ENCODE data around the gene ESRP2.

The ESRP2 gene

GRCh38 chr16:68235887-68236136 lies at the start of gene ESRP2:
ESRP2 (minus strand) TSS chr16:68236127; CDS start chr16:68236045, 82 bp downstream.
- H3K36me3 ChIP-seq (ENCODE audit: control insufficient read depth, insufficient read depth, low read length) = peaks cover 23% of the 10 kb centered on the region
- peak within 1 kb of the TSS; percentile 81 for H3K9ac ChIP-seq (ENCODE audit: low read depth, low read length)
- peak within 1 kb of the TSS; percentile 91 for H3K4me3 ChIP-seq (ENCODE audit: low read depth, low read length)
- no peaks in the 10 kb centered on the region for H3K9me3 ChIP-seq (ENCODE audit: control insufficient read depth, insufficient read depth, low read length)
- H3K4me1 ChIP-seq (ENCODE audit: control insufficient read depth, insufficient read depth, low read length) = peaks cover 9% of the 10 kb centered on the region
- H3K27me3 ChIP-seq (ENCODE audit: control insufficient read depth, insufficient read depth, low read length) = peaks cover 3% of the 10 kb centered on the region

GRCh38 chr16:68285683-68286082 lies 49.8 kb upstream of the ESRP2 start:
- Histone ChIP-seq H3K4me1 (ENCODE audit: control insufficient read depth, insufficient read depth, low read length) (no peaks in the 10 kb centered on the region), H3K27me3 (ENCODE audit: control insufficient read depth, insufficient read depth, low read length) (no peaks in the 10 kb centered on the region), H3K9me3 (ENCODE audit: control insufficient read depth, insufficient read depth, low read length) (no peaks in the 10 kb centered on the region), H3K36me3 (ENCODE audit: control insufficient read depth, insufficient read depth, low read length) (peaks cover 25% of the 10 kb centered on the region), H3K4me3 (ENCODE audit: low read depth, low read length) (no peak overlapping the region), H3K9ac (ENCODE audit: low read depth, low read length) (no peak overlapping the region)

DNA sequence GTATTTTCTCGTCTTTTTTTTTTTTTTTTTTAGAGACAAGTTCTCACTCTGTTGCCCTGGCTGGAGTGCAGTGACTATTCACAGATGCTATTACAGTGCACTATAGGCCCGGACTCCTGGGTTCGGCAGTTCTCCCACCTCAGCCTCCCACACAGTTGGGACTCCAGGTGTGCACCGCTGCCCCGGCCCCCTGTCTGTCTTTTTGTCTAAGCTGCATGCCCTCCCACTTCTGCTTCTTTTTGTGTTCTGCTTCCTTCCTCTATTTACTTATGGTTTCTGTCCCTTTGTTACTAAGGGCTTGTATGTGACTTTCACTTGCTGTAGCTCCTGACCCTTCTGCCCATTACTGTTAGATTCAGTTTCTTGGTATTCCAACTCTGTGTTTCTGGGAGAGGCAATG lies 48.9 kb upstream of the ESRP2 start:
- H3K4me3 ChIP-seq (ENCODE audit: low read depth, low read length) = no peak overlapping the region
- no peaks in the 10 kb centered on the region for H3K4me1 ChIP-seq (ENCODE audit: control insufficient read depth, insufficient read depth, low read length)

GRCh38 chr16:68283801-68284598 lies 48.1 kb upstream of the ESRP2 start:
- H3K4me1 ChIP-seq (ENCODE audit: control insufficient read depth, insufficient read depth, low read length) = no peaks in the 10 kb centered on the region
- H3K9ac ChIP-seq (ENCODE audit: low read depth, low read length) = no peak overlapping the region
- no peaks in the 10 kb centered on the region for H3K27me3 ChIP-seq (ENCODE audit: control insufficient read depth, insufficient read depth, low read length)
- no peaks in the 10 kb centered on the region for H3K9me3 ChIP-seq (ENCODE audit: control insufficient read depth, insufficient read depth, low read length)
- H3K36me3 ChIP-seq (ENCODE audit: control insufficient read depth, insufficient read depth, low read length) = peaks cover 20% of the 10 kb centered on the region
- H3K4me3 ChIP-seq (ENCODE audit: low read depth, low read length) = no peak overlapping the region

More for the DNA sequence above, 48.9 kb upstream of the ESRP2 start:
- H3K27me3 ChIP-seq (ENCODE audit: control insufficient read depth, insufficient read depth, low read length) = no peaks in the 10 kb centered on the region
- no peaks in the 10 kb centered on the region for H3K9me3 ChIP-seq (ENCODE audit: control insufficient read depth, insufficient read depth, low read length)
- no peak overlapping the region for H3K9ac ChIP-seq (ENCODE audit: low read depth, low read length)
- H3K36me3 ChIP-seq (ENCODE audit: control insufficient read depth, insufficient read depth, low read length) = peaks cover 23% of the 10 kb centered on the region

DNA sequence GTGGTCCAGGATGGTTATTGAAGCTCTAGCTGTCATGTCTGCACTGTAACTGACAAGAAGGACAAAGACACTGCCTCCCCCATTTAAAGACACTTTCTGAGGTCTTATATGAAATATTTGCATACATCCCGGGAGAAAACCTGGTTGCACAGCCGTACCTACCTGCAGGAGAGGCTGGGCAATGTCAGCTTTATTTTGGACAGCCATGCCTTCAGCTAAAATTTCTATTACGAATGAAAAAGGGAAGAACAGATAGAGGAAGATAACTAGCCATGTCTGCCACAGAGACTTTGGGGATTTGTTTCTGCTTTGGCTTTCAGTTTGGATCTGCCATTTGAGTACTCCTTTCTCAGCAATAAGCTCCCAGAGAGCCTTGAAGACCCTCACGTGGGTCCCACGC lies 47.4 kb upstream of the ESRP2 start:
- Histone ChIP-seq H3K4me3 (ENCODE audit: low read depth, low read length) (no peak overlapping the region), H3K4me1 (ENCODE audit: control insufficient read depth, insufficient read depth, low read length) (no peaks in the 10 kb centered on the region), H3K27me3 (ENCODE audit: control insufficient read depth, insufficient read depth, low read length) (no peaks in the 10 kb centered on the region), H3K9ac (ENCODE audit: low read depth, low read length) (no peak overlapping the region), H3K9me3 (ENCODE audit: control insufficient read depth, insufficient read depth, low read length) (no peaks in the 10 kb centered on the region), H3K36me3 (ENCODE audit: control insufficient read depth, insufficient read depth, low read length) (peaks cover 19% of the 10 kb centered on the region)

DNA sequence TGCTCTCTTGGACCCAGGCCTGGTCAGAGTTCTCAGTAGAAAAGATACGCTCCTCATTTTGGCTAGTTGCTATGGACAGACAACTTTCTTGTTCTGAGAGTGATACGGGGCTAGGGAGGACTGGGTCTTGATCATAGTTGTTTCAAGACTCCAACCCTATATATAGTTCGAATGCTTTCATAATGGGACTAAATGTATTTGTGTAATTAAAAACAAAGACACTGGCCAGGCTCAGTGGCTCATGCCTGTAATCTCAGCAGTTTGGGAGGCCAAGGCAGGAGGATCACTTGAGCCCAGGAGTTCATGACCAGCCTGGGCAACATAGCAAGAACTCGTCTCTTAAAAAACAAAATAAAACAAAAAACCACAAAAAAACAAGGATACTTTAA lies 46.1 kb upstream of the ESRP2 start:
- Histone ChIP-seq H3K36me3 (ENCODE audit: control insufficient read depth, insufficient read depth, low read length) (peaks cover 7% of the 10 kb centered on the region), H3K9me3 (ENCODE audit: control insufficient read depth, insufficient read depth, low read length) (no peaks in the 10 kb centered on the region), H3K27me3 (ENCODE audit: control insufficient read depth, insufficient read depth, low read length) (no peaks in the 10 kb centered on the region), H3K4me3 (ENCODE audit: low read depth, low read length) (no peak overlapping the region), H3K4me1 (ENCODE audit: control insufficient read depth, insufficient read depth, low read length) (no peaks in the 10 kb centered on the region), H3K9ac (ENCODE audit: low read depth, low read length) (no peak overlapping the region)

GRCh38 chr16:68281368-68282063 lies 45.6 kb upstream of the ESRP2 start:
- no peaks in the 10 kb centered on the region for H3K4me1 ChIP-seq (ENCODE audit: control insufficient read depth, insufficient read depth, low read length)
- peaks cover 6% of the 10 kb centered on the region for H3K36me3 ChIP-seq (ENCODE audit: control insufficient read depth, insufficient read depth, low read length)
- H3K27me3 ChIP-seq (ENCODE audit: control insufficient read depth, insufficient read depth, low read length) = no peaks in the 10 kb centered on the region
- no peaks in the 10 kb centered on the region for H3K9me3 ChIP-seq (ENCODE audit: control insufficient read depth, insufficient read depth, low read length)
- H3K9ac ChIP-seq (ENCODE audit: low read depth, low read length) = no peak overlapping the region
- H3K4me3 ChIP-seq (ENCODE audit: low read depth, low read length) = no peak overlapping the region

DNA sequence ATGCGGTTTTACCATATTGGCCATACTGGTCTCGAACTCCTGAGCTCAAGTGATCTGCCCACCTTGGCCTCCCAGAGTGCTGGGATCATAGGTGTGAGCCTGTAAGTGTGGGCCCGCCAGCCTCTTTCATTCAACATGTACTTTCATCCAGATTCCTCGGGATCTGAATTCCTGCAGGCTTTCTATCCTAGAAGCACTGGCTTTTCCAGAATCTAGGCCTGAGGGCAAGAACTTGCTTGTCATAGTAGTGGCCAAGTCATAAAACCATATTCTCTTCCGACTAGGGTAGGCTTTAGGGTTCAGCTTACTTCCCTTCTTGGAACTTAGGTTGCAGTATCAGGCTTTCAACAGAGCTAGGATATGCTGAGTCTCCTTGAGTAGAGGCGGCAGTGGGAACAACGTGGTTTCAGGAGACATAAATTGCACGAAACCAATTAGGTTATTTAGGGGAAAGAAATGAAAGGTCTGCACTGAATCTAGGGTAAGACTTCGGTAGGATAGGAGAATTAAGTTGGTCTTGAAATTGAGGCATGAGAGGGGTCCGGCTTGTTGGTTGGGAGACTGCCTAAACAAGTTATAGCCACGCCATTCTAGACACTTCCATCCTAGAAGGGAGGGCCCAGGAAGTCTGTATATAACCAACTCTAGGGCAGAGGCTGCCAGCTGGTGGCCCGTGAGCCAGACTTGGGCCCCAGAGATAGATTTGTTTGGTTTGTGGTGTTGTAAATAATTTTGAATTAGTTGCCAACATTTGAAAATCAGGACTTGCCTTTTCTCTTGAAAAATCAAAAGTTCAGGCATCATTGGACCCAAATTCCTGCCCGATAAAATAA lies 44.0 kb upstream of the ESRP2 start:
- Histone ChIP-seq H3K4me3 (ENCODE audit: low read depth, low read length) (no peak overlapping the region), H3K36me3 (ENCODE audit: control insufficient read depth, insufficient read depth, low read length) (peaks cover 7% of the 10 kb centered on the region), H3K9me3 (ENCODE audit: control insufficient read depth, insufficient read depth, low read length) (no peaks in the 10 kb centered on the region), H3K27me3 (ENCODE audit: control insufficient read depth, insufficient read depth, low read length) (no peaks in the 10 kb centered on the region), H3K4me1 (ENCODE audit: control insufficient read depth, insufficient read depth, low read length) (no peaks in the 10 kb centered on the region), H3K9ac (ENCODE audit: low read depth, low read length) (no peak overlapping the region)

DNA sequence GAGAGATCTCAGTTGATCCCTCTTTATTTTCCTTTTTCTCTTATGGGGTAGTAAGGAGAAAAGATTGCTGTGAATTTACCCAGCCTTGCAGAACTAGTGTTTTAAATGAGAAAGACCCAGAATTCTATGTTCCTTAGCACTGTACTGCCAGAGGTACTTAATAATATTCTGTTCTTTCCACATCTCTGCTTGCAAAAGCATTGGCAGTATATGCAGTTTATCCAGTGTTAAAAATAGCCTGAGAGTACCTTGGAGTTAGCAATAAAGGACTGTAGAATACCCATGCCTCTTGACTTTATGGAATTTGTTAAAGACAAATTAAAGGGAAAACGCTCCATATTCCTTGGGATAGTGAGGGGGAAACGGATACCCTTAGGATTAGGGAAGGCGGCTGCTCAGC lies 40.3 kb upstream of the ESRP2 start:
- Histone ChIP-seq H3K36me3 (ENCODE audit: control insufficient read depth, insufficient read depth, low read length) (peaks cover 11% of the 10 kb centered on the region), H3K4me1 (ENCODE audit: control insufficient read depth, insufficient read depth, low read length) (no peaks in the 10 kb centered on the region), H3K9me3 (ENCODE audit: control insufficient read depth, insufficient read depth, low read length) (no peaks in the 10 kb centered on the region), H3K9ac (ENCODE audit: low read depth, low read length) (no peak overlapping the region), H3K27me3 (ENCODE audit: control insufficient read depth, insufficient read depth, low read length) (no peaks in the 10 kb centered on the region), H3K4me3 (ENCODE audit: low read depth, low read length) (no peak overlapping the region)

GRCh38 chr16:68275611-68276191 lies 39.8 kb upstream of the ESRP2 start:
- H3K9ac ChIP-seq (ENCODE audit: low read depth, low read length) = no peak overlapping the region
- H3K36me3 ChIP-seq (ENCODE audit: control insufficient read depth, insufficient read depth, low read length) = peaks cover 11% of the 10 kb centered on the region
- no peak overlapping the region for H3K4me3 ChIP-seq (ENCODE audit: low read depth, low read length)
- no peaks in the 10 kb centered on the region for H3K9me3 ChIP-seq (ENCODE audit: control insufficient read depth, insufficient read depth, low read length)
- H3K27me3 ChIP-seq (ENCODE audit: control insufficient read depth, insufficient read depth, low read length) = no peaks in the 10 kb centered on the region
- H3K4me1 ChIP-seq (ENCODE audit: control insufficient read depth, insufficient read depth, low read length) = no peaks in the 10 kb centered on the region

DNA sequence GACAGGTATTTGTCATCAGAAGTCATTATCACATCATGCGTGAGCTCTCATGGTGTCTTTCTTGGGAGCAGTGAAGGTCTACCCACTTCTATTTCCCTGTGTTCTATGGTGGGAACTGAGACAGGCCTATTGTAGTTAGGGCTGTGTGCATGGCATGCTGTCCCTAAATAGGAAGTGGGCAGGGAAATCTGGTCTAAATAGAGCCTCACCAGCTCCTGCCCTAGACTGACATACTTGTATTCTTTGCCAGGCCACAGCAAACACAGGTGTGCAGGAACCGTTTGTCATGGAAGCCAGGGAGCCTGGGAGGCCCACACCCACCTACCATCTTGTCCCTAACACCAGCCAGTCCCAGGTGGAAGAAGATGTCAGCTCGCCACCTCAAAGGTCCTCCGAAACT lies 38.5 kb upstream of the ESRP2 start:
- Histone ChIP-seq H3K9me3 (ENCODE audit: control insufficient read depth, insufficient read depth, low read length) (no peaks in the 10 kb centered on the region), H3K9ac (ENCODE audit: low read depth, low read length) (no peak overlapping the region), H3K36me3 (ENCODE audit: control insufficient read depth, insufficient read depth, low read length) (peaks cover 11% of the 10 kb centered on the region), H3K4me3 (ENCODE audit: low read depth, low read length) (no peak overlapping the region), H3K27me3 (ENCODE audit: control insufficient read depth, insufficient read depth, low read length) (no peaks in the 10 kb centered on the region), H3K4me1 (ENCODE audit: control insufficient read depth, insufficient read depth, low read length) (no peaks in the 10 kb centered on the region)

All from iPS-15b (cell line).